ENCODE results near the gene KDM2B. TPM values are rescaled to one million over a fixed set of nuclear protein-coding genes. Genes with fewer than 3 reads are reported as not detected.
A peak's percentile ranks its signal among the peaks of the same experiment; 100 is the strongest.

The KDM2B gene
- polyA plus RNA-seq, 1 donor from 2014 or later, result 85.5 TPM

DNA sequence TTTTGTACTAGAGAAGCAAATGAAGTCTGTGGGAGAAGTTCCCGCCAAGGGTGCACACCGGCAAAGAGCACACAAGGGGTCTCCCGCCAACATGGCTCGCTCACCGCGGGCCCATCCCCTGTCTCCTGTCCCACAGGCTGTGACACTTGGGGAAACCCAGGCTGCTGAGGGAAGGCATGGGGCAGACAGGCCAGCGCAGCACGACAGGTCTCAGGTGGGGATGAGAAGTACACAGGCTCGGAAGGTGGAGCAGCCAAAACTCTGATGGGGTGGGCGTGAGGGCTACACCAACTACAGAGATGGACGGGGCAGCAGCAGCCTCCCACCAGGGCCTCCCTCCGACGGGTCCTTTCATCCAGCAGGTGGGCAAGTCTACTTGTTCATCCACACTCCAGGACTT, 116.5 kb downstream of the KDM2B start:
- TF ChIP-seq SMC3 (conservative IDR thresholded peaks at IDR 0.05; ENCODE audit: poor library complexity) (no peak), TAF1 (IDR thresholded peaks at IDR 0.05; ENCODE audit: low read depth) (no peak), RAD21 (conservative IDR thresholded peaks at IDR 0.05) (no peak), EP300 (conservative IDR thresholded peaks at IDR 0.05; ENCODE audit: poor library complexity, severe bottlenecking) (no peak), EZH2 (IDR thresholded peaks at IDR 0.05; ENCODE audit: borderline replicate concordance, insufficient read depth, low read length, poor library complexity, severe bottlenecking) (no peak), MXI1 (conservative IDR thresholded peaks at IDR 0.05; ENCODE audit: poor library complexity, severe bottlenecking) (no peak)
- TF ChIP-seq, protein P1, sequence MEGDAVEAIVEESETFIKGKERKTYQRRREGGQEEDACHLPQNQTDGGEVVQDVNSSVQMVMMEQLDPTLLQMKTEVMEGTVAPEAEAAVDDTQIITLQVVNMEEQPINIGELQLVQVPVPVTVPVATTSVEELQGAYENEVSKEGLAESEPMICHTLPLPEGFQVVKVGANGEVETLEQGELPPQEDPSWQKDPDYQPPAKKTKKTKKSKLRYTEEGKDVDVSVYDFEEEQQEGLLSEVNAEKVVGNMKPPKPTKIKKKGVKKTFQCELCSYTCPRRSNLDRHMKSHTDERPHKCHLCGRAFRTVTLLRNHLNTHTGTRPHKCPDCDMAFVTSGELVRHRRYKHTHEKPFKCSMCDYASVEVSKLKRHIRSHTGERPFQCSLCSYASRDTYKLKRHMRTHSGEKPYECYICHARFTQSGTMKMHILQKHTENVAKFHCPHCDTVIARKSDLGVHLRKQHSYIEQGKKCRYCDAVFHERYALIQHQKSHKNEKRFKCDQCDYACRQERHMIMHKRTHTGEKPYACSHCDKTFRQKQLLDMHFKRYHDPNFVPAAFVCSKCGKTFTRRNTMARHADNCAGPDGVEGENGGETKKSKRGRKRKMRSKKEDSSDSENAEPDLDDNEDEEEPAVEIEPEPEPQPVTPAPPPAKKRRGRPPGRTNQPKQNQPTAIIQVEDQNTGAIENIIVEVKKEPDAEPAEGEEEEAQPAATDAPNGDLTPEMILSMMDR (IDR thresholded peaks at IDR 0.05; ENCODE audit: poor library complexity, severe bottlenecking), result no peak
- Histone ChIP-seq H3K36me3 (ENCODE audit: insufficient read depth, low read length) (no peaks in the 10 kb centered on the region), H3K9me2 (ENCODE audit: insufficient read depth, low read length) (no peaks in the 10 kb centered on the region), H3K9me3 (ENCODE audit: low read length) (no peaks in the 10 kb centered on the region), H3F3A (ENCODE audit: insufficient read depth, low read length, poor library complexity, severe bottlenecking) (peaks cover 7% of the 10 kb centered on the region), H3K9ac (ENCODE audit: low read length) (no peak overlapping the region), H3K27ac (ENCODE audit: low read length) (no peak overlapping the region), H4K20me1 (ENCODE audit: insufficient read depth) (no peaks in the 10 kb centered on the region), H3K4me2 (ENCODE audit: low read length) (no peak overlapping the region), H2AFZ (ENCODE audit: low read depth, low read length) (no peak overlapping the region), H3K27me3 (ENCODE audit: insufficient read depth, low read depth, low read length) (no peaks in the 10 kb centered on the region), H3K4me3 (ENCODE audit: low read length) (peak overlapping the region; percentile 65), H3K79me2 (replicated peaks; ENCODE audit: insufficient read depth, low read length) (peaks cover 41% of the 10 kb centered on the region)

GRCh38 chr12:121461048-121461447, 119.8 kb downstream of the KDM2B start:
- Histone ChIP-seq H3K4me2 (ENCODE audit: low read length) (no peak overlapping the region), H3K27ac (ENCODE audit: low read length) (no peak overlapping the region), H3K4me3 (ENCODE audit: low read length) (no peak overlapping the region), H3K27me3 (ENCODE audit: insufficient read depth, low read depth, low read length) (no peaks in the 10 kb centered on the region), H3K9me3 (ENCODE audit: low read length) (no peaks in the 10 kb centered on the region), H3K36me3 (ENCODE audit: insufficient read depth, low read length) (no peaks in the 10 kb centered on the region), H3K9me2 (ENCODE audit: insufficient read depth, low read length) (no peaks in the 10 kb centered on the region), H3F3A (ENCODE audit: insufficient read depth, low read length, poor library complexity, severe bottlenecking) (no peaks in the 10 kb centered on the region), H4K20me1 (ENCODE audit: insufficient read depth) (no peaks in the 10 kb centered on the region), H2AFZ (ENCODE audit: low read depth, low read length) (no peak overlapping the region), H3K79me2 (replicated peaks; ENCODE audit: insufficient read depth, low read length) (peaks cover 68% of the 10 kb centered on the region), H3K9ac (ENCODE audit: low read length) (no peak overlapping the region)
- TF ChIP-seq SMC3 (conservative IDR thresholded peaks at IDR 0.05; ENCODE audit: poor library complexity) (no peak), POLR2AphosphoS5 (IDR thresholded peaks at IDR 0.05) (no peak), RAD21 (conservative IDR thresholded peaks at IDR 0.05) (no peak), MXI1 (conservative IDR thresholded peaks at IDR 0.05; ENCODE audit: poor library complexity, severe bottlenecking) (no peak), TAF1 (IDR thresholded peaks at IDR 0.05; ENCODE audit: low read depth) (no peak), EP300 (conservative IDR thresholded peaks at IDR 0.05; ENCODE audit: poor library complexity, severe bottlenecking) (no peak), EZH2 (IDR thresholded peaks at IDR 0.05; ENCODE audit: borderline replicate concordance, insufficient read depth, low read length, poor library complexity, severe bottlenecking) (no peak)
- TF ChIP-seq, protein P1 (IDR thresholded peaks at IDR 0.05; ENCODE audit: poor library complexity, severe bottlenecking), result no peak
- TF ChIP-seq, protein P2, sequence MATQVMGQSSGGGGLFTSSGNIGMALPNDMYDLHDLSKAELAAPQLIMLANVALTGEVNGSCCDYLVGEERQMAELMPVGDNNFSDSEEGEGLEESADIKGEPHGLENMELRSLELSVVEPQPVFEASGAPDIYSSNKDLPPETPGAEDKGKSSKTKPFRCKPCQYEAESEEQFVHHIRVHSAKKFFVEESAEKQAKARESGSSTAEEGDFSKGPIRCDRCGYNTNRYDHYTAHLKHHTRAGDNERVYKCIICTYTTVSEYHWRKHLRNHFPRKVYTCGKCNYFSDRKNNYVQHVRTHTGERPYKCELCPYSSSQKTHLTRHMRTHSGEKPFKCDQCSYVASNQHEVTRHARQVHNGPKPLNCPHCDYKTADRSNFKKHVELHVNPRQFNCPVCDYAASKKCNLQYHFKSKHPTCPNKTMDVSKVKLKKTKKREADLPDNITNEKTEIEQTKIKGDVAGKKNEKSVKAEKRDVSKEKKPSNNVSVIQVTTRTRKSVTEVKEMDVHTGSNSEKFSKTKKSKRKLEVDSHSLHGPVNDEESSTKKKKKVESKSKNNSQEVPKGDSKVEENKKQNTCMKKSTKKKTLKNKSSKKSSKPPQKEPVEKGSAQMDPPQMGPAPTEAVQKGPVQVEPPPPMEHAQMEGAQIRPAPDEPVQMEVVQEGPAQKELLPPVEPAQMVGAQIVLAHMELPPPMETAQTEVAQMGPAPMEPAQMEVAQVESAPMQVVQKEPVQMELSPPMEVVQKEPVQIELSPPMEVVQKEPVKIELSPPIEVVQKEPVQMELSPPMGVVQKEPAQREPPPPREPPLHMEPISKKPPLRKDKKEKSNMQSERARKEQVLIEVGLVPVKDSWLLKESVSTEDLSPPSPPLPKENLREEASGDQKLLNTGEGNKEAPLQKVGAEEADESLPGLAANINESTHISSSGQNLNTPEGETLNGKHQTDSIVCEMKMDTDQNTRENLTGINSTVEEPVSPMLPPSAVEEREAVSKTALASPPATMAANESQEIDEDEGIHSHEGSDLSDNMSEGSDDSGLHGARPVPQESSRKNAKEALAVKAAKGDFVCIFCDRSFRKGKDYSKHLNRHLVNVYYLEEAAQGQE (IDR thresholded peaks at IDR 0.05; ENCODE audit: borderline replicate concordance), result no peak
